Measurements from ENCODE around the gene MDN1. TPM values are rescaled to one million over a fixed set of nuclear protein-coding genes. Genes with fewer than 3 reads are reported as not detected.

Gene MDN1
- total and polyA plus RNA-seq, 2 of the 8 experiments (the other 6 are each of a cell fraction or from before 2014, with no cell fraction given) = 53.5 to 179 TPM

DNA sequence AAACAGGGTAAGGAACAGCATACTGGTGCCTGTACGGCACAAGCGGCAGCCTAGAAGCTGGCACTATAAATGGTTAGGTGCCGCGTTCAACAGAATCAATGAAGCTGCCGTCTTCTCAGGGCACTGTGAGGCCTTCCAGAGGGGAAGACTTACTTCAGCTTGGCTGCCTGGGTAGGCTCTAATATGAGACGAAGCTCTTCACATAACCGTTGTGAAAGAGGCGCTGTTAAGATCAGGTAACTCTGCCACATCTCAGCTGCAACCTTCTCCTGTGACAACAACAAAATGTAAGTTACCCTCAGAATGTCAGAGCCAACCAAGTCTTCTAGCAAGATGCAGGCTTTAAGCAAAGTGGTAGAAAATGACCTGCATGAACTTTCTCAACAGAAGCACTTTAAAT lies 169.0 kb downstream of the MDN1 start (continued):
- TF ChIP-seq ZNF274 (IDR thresholded peaks at IDR 0.05; ENCODE audit: borderline replicate concordance, extremely low read depth, low read length) (no peak), GABPA (IDR thresholded peaks at IDR 0.05; ENCODE audit: borderline replicate concordance, insufficient read depth, low read length) (no peak), SIRT6 (IDR thresholded peaks at IDR 0.05; ENCODE audit: low read length) (no peak), CTCF (IDR thresholded peaks at IDR 0.05; ENCODE audit: control extremely low read depth in 1 of 3, insufficient read depth in 1 of 3, low read depth in 1 of 3, low read length in 3 of 3) (no peak), POLR2A (IDR thresholded peaks at IDR 0.05; ENCODE audit: control extremely low read depth in 1 of 2, low read depth in 2 of 2, low read length in 2 of 2) (no peak), CHD2 (IDR thresholded peaks at IDR 0.05; ENCODE audit: low read length) (no peak)
